GM10266 (cell line): ENCODE measurements around the gene ZYG11A.

Experiments used
- DNase-seq: peaks from one replicate; pipeline ENCODE4 v3.0.0; 2012; ENCODE audit errors: extremely low spot score
- CTCF ChIP-seq: IDR thresholded peaks from 2 replicates; pipeline ENCODE4 v1.5.1; 2012; ENCODE audit warnings: mild to moderate bottlenecking, low read depth; ENCODE audit not compliant: control insufficient read depth, insufficient read depth; ENCODE audit errors: missing control alignments

The ZYG11A gene

GRCh38 chr1:52919051-52919722 is 76.6 kb downstream of the ZYG11A start:
- DNase-seq = no peak

GRCh38 chr1:52919723-52920483 is 77.3 kb downstream of the ZYG11A start:
- no peak for TF ChIP-seq CTCF
- DNase-seq = no peak

More at GRCh38 chr1:52919051-52919722, 76.6 kb downstream of the ZYG11A start:
- TF ChIP-seq CTCF = no peak

GRCh38 chr1:52920791-52921291 is 78.3 kb downstream of the ZYG11A start:
- TF ChIP-seq CTCF = no peak
- DNase-seq = no peak

- no peak for DNase-seq
- TF ChIP-seq CTCF = no peak
These were observed 83.0 kb downstream of the ZYG11A start for GRCh38 chr1:52925571-52926005.

GRCh38 chr1:52926864-52927211 is 84.3 kb downstream of the ZYG11A start:
- no peak for TF ChIP-seq CTCF
- no peak for DNase-seq

GRCh38 chr1:52927212-52928014 is 84.9 kb downstream of the ZYG11A start, which contains the start of gene SCP2:
Gene SCP2 (plus strand): TSS chr1:52927276. CDS start chr1:52927397, 121 bp downstream.
- peak; percentile 87 for DNase-seq
- no peak for TF ChIP-seq CTCF

- no peak for TF ChIP-seq CTCF
- no peak for DNase-seq
These were observed 85.5 kb downstream of the ZYG11A start for GRCh38 chr1:52928015-52928404.
